SHP77 treated with DMSO at 0.1 percent for 48 hours (cell line): Measurements from ENCODE around the gene UFD1.

ENCODE experiments used
- DNase-seq: peaks from one replicate; lab custom pipeline; 2025; lab: John Stamatoyannopoulos, UW

The UFD1 gene

DNA sequence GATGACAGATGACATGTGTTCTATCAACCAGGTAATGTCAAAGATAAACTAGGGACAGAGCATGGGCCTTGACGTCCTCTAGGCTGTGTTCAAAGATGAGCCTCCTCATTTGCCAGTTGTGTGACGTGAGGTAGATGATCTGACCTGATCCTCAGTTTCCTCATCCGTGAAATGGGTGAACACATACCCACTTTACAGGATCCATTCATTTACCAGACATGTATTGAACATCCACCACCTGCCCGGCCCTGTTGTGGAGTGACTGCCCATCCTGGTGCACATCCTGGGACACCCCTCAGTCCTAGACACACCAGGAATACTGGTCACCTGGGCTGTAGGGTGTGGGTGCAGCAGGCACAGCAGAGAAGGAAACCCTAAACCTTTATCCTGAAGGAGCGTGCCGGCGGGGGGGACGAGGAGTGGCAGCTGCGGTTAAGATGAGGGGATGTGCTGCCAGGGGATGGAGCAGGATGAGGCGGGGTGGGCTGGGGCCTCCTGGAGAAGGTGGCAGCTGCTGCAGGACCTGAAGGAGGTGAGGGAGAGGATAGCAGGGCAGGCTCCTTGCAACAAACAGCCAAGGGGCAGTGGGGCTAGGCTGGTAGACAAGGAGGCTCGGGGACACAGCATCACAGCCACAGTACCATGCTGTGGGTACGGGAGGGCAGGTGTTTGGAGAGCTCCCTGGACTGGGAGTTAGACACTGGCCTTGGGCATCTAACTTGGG, 36.8 kb upstream of the UFD1 start:
- DNase-seq: no peak

GRCh38 chr22:19514831-19515565, 36.0 kb upstream of the UFD1 start:
- peak; percentile 84 for DNase-seq

GRCh38 chr22:19513823-19514222, 34.8 kb upstream of the UFD1 start:
- DNase-seq: no peak

DNA sequence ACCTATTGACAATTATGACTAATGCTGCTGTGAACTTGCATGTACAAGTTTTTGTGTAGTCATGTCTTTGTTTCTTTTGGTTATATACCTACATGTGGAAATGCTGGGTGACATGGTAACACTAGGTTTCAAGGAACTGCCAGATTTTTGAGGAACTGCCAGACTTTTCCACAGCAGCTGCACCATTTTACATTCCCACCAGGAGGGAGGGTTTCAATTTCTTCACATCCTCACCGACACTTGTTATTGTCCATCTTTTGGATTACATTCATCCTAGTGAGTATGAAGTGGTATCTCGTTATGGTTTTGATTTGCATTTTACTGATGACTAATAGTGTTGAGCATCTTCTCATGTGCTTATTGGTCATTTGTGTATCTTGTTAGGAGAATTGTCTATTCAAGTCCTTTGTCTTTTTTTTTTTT, 31.9 kb upstream of the UFD1 start:
- no peak for DNase-seq

DNA sequence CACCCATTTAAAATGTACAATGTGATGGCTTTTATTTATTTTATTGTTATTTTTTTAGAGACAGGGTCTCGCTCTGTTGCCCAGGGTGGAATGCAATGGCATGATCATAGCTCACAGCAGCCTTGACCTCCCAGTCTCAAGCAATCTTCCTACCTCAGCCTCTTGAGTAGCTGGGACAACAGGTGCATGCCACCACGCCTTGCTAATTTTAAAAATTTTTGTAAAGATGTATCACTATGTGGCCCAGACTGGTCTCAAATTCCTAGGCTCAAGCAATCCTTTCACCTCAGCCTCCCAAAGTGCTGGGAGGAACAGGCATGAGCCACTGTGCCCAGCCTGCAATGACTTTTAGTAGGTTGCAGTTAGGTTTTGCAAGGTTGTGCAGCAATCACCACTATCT, 30.9 kb upstream of the UFD1 start:
- DNase-seq: no peak

- no peak for DNase-seq
Observed at GRCh38 chr22:19509191-19509590, 30.2 kb upstream of the UFD1 start.

DNA sequence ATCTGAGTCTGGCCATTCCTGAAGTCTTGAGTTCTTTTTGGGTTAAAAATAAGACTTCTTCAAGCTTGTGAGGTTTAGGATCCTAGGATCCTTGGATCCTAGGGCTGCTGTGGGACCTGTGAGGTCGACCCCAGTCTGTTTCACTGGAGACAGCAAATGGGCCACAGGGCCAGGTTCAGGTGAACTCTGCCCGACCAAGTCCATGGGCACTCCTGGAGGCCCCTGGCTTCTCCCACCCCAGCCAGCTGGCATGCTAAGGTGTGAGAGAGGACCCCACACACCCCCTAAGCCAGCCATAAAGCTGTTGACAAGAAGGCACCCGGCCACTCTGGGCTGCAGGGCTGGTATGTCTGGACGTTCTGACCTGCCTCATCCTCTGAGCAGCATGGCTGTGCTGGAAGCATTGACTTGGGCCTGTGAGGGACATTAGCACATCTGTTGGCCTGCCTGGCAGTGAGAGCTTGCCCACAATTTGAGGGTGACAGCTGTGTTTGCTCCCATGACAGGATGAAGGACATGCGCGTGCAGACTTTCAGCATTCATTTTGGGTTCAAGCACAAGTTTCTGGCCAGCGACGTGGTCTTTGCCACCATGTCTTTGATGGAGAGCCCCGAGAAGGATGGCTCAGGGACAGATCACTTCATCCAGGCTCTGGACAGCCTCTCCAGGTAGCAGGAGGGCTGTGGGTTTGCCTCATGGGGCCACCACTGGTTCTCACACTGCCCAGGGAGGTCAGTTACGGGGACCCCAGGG, 29.2 kb upstream of the UFD1 start:
- no peak for DNase-seq

DNA sequence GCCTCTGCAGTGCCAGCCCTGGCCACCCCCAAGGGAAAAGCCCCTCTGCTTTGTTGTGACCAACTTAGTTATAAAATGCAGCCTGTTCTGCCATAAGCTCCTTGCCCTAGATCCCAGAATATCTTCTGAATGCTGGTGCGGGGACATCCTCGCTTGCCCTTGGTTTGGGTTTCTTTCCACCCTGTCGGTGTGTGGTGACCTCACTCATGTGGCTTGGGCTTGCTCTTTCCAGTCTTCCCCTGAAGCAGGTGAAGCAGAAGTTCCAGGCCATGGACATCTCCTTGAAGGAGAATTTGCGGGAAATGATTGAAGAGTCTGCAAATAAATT, 28.5 kb upstream of the UFD1 start:
- no peak for DNase-seq

GRCh38 chr22:19506212-19506611, 27.2 kb upstream of the UFD1 start:
- DNase-seq: no peak

DNA sequence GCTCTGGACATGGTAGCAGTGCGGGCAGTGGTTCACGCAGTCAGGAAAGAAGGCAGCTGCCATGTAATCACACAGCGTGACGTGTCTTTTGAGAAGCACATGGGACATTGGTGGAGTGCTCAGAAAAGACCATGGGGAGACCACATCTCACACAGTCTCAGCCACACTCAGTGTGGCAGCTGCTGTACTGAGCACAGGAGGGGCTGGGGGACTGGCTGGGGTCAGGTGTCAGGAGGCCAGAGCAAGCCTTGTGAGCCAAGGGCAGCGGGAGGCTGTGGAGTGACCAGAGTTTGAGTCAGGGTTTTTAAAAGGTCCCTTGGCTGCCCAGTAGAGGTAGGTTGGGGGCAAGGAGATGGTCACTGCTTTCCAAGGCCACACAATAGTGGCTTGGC, 26.7 kb upstream of the UFD1 start:
- DNase-seq: no peak

DNA sequence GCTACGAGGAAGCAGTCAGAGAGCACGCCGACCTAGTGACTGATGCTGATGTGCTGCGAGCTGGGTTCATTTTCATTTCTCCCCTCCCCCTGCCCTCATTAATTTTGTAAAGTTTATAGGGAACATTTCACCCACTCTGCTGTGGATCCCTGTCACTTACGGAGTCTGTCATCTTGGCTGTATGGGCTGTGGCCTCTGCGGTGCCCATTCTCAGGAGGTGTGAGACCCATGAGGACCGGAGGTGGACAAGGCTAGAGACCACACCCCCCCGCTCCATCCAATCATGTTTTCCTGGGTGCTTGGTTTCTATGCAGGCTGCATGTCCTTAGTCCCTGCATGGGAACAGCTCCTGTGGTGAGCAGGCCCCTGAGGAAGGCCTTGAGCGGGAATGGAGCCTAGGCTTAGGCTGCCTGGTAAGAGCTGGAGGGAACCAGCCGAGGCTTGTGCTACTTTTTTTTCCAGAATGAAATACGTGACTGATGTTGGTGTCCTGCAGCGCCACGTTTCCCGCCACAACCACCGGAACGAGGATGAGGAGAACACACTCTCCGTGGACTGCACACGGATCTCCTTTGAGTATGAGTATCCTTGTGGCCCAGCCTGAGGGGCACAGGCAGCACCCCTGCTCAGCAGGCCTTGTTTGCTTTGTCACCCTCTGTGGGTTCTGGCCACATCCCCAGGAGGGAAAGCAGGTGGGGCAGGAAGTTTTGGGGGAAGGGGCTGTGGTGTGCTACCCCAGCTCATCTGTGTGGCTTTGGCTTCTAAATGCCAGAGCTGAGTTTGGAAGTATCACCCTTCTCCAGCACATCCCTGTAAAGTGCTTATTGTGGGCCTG, 26.1 kb upstream of the UFD1 start:
- no peak for DNase-seq

DNA sequence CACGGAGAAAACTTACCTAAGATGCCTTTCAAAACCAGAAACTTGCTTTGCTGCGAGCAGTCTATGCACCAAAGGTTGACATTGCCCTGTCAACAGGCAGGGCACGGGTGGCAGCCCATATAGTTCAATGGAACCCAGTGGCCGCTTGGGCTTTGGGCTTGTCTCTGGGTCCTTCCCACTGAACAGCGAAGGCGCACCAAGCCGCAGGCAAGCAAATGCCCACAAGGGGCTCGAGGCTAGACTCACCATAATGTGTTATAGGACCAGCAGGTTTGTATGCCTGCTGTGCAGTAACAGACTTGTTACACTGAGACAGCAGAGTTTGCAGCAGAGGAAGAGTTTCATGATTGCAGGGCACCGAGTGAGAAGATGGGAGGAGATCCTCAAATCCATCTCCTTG, 24.9 kb upstream of the UFD1 start:
- no peak for DNase-seq

DNA sequence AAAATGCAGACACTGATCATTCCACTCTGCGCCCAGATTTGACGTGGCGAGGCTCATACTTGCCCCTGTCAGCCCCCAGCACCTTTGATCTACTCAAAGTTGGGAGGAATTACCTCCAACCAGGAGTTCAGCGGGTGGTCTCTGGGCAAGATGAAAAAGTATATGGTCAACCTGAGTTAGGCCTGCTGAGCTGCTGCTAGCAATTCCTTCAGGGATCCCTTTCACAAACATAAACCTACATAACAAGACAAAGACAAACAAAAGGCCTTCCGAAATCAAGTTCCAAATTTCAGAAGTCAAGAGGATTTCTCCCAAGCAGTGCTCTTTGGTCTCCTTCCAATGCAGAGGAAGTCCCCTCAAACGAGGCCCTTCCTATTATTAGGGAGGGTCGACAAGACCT, 24.4 kb upstream of the UFD1 start:
- DNase-seq: no peak

- no peak for DNase-seq
Observed at GRCh38 chr22:19501897-19502447, 23.0 kb upstream of the UFD1 start.

- no peak for DNase-seq
Observed at GRCh38 chr22:19499880-19500242, 20.9 kb upstream of the UFD1 start.

GRCh38 chr22:19499236-19499879, 20.4 kb upstream of the UFD1 start:
- no peak for DNase-seq

GRCh38 chr22:19498866-19499190, 19.8 kb upstream of the UFD1 start:
- no peak for DNase-seq

DNA sequence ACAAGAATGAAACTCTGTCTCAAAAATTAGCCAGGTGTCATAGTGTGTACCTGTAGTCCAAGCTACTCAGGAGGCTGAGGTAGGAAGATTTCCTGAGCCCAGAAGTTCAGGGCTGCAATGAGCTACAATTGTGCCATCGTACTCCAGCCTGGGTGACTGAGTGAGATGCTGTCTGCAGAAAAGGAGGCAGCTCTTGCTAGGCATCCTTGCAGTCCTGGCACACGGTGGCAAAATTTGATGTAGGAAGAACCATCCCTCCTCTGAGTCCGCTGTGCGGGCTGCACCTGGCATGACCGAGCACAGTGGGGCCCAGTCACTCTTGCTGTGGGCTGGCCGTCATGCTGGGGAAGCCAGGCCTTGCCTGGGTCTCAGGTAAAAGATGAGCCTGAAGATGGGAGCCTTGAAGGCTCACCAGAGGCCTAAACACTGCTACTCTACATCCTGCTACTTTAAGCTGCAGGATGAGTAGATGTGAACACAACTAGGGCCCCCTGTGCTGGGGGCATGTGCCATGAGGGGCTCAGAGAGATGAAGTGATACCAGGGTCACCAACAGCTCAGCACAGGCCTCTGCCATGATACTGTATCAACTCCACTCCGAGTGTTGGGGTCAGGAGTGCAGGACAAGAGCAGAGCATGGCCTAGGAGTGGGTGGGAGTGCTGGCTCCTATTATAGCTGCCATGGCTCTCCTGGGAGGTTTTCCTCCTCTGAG, 19.3 kb upstream of the UFD1 start:
- DNase-seq: no peak

- peak; percentile 42 for DNase-seq
Observed at GRCh38 chr22:19497245-19497644, 18.3 kb upstream of the UFD1 start.

- no peak for DNase-seq
Observed at GRCh38 chr22:19496324-19496630, 17.3 kb upstream of the UFD1 start.
